B cell (primary cell): ENCODE results near the gene PWWP2B.

Experiments used
- CTCF ChIP-seq: fragments of 200-600 bp; IDR thresholded peaks from one replicate; pipeline ENCODE4 v1.8.0; 2022; ENCODE audit warnings: antibody characterized with exemption, mild to moderate bottlenecking
- EZH2 ChIP-seq: IDR thresholded peaks from 2 replicates; pipeline ENCODE4 v1.6.1; 2012; ENCODE audit warnings: borderline replicate concordance, low read depth, mild to moderate bottlenecking, moderate library complexity, low read length; ENCODE audit not compliant: insufficient read depth, poor library complexity, severe bottlenecking

GRCh38 chr10:132370426-132371340, 26.3 kb upstream of the PWWP2B start:
- TF ChIP-seq CTCF: no peak
- no peak for TF ChIP-seq EZH2
